ENCODE measurements around the gene ARAP2.

DNA sequence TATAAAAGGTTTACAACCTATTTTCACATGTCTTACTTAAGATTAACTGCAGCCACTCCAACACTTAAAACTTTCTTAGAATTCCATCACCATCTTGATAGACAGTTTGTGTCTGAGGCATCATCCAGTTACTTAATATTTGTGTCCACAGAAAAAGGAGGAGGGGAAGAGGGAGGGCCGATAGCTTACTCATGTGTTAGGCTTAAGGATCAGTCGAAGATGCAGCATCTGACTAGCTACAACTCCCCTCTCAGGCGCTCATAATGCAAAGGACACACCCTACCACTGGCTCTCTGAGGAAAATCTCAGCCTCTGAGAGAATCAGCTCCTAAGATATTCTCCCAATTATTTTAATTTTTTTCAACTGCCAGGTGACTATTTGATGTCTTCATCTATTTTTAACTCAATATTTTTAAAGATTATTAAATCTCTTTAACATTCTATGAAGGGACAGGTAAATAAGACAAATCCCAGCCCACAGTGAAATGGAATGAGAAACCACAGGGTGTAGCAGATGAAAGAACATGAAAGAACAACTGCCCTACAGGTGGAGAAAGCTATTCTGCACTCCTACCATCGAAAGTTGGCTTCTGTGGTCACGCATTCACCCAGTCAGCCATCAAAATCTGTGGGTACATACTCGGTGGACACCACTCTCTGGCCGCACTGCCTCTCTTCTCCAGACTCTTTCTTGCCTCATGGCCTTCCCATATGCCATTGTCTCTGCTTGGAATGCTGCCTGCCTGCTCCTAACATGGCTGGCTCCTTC, 48.0 kb downstream of the ARAP2 start:
- TF ChIP-seq POLR2AphosphoS5 (IDR thresholded peaks at IDR 0.05; ENCODE audit: low read depth, low read length) (no peak), TAF1 (IDR thresholded peaks at IDR 0.05; ENCODE audit: borderline replicate concordance, insufficient read depth, low read length) (no peak)
- TF ChIP-seq, protein P1, sequence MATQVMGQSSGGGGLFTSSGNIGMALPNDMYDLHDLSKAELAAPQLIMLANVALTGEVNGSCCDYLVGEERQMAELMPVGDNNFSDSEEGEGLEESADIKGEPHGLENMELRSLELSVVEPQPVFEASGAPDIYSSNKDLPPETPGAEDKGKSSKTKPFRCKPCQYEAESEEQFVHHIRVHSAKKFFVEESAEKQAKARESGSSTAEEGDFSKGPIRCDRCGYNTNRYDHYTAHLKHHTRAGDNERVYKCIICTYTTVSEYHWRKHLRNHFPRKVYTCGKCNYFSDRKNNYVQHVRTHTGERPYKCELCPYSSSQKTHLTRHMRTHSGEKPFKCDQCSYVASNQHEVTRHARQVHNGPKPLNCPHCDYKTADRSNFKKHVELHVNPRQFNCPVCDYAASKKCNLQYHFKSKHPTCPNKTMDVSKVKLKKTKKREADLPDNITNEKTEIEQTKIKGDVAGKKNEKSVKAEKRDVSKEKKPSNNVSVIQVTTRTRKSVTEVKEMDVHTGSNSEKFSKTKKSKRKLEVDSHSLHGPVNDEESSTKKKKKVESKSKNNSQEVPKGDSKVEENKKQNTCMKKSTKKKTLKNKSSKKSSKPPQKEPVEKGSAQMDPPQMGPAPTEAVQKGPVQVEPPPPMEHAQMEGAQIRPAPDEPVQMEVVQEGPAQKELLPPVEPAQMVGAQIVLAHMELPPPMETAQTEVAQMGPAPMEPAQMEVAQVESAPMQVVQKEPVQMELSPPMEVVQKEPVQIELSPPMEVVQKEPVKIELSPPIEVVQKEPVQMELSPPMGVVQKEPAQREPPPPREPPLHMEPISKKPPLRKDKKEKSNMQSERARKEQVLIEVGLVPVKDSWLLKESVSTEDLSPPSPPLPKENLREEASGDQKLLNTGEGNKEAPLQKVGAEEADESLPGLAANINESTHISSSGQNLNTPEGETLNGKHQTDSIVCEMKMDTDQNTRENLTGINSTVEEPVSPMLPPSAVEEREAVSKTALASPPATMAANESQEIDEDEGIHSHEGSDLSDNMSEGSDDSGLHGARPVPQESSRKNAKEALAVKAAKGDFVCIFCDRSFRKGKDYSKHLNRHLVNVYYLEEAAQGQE (IDR thresholded peaks at IDR 0.05; ENCODE audit: insufficient read depth in 1 of 2, low read depth in 2 of 2, low read length in 2 of 2) = no peak

Measured in PFSK-1 (cell line).